WTC11 (cell line): ENCODE measurements around the gene FBH1. TPM values are rescaled to one million over a fixed set of nuclear protein-coding genes. Genes with fewer than 3 reads are reported as not detected.

Experiments used
- ATAC-seq: fragments of 200-7000 bp; cut with Tn5 transposase; 2 replicates; pipeline ENCODE4 v1.10.0; 2021; ENCODE audit warnings: mild to moderate bottlenecking, moderate library complexity
- CTCF ChIA-PET: fragments of 300-600 bp; sonication (Branson Sonifier 250); formaldehyde crosslinking; loops from one replicate; lab custom pipeline; 2021; ENCODE audit warnings: antibody characterized with exemption; lab: Charles Lee
- POLR2A ChIA-PET: fragments of 350-600 bp; sonication (Branson Sonifier 250); formaldehyde crosslinking; loops from one replicate; lab custom pipeline; 2021; ENCODE audit warnings: antibody characterized with exemption; lab: Charles Lee
- DNase-seq: peaks from one replicate; pipeline ENCODE4 v3.0.0; 2021; ENCODE audit warnings: low spot score
- H3K27ac Mint-ChIP-seq: 2 replicates; pipeline ENCODE4 v1.8.0; 2021; ENCODE audit warnings: mixed read lengths
- H3K27me3 Mint-ChIP-seq: 2 replicates; pipeline ENCODE4 v1.8.0; 2021; ENCODE audit warnings: low read depth, mild to moderate bottlenecking, moderate library complexity, mixed read lengths
- H3K36me3 Mint-ChIP-seq: 2 replicates; pipeline ENCODE4 v1.8.0; 2021; ENCODE audit warnings: mixed read lengths
- H3K4me1 Mint-ChIP-seq: 2 replicates; pipeline ENCODE4 v1.8.0; 2022; ENCODE audit warnings: mixed read lengths
- H3K4me3 Mint-ChIP-seq: 2 replicates; pipeline ENCODE4 v1.8.0; 2021; ENCODE audit warnings: mild to moderate bottlenecking, moderate library complexity, mixed read lengths
- H3K9me3 Mint-ChIP-seq: 2 replicates; pipeline ENCODE4 v1.8.0; 2021; ENCODE audit warnings: mixed read lengths
- CDX4 ChIP-seq: fragments of 250-450 bp; sonication (Bioruptor Pico); IDR thresholded peaks from 2 replicates; pipeline ENCODE4 v1.9.0; 2021; ENCODE audit warnings: moderate library complexity, mild to moderate bottlenecking, inconsistent platforms, borderline replicate concordance
- ESRRA ChIP-seq: sonication (generic); formaldehyde crosslinking; IDR thresholded peaks from 2 replicates; pipeline ENCODE4 v1.8.1; 2022; ENCODE audit warnings: mild to moderate bottlenecking, missing genetic modification reagents, borderline replicate concordance
- ETV6 ChIP-seq: sonication (generic); formaldehyde crosslinking; IDR thresholded peaks from 2 replicates; pipeline ENCODE4 v1.8.1; 2022; ENCODE audit warnings: mild to moderate bottlenecking, missing genetic modification reagents
- FOXJ3 ChIP-seq: sonication (generic); formaldehyde crosslinking; IDR thresholded peaks from 2 replicates; pipeline ENCODE4 v1.9.0; 2021; ENCODE audit warnings: missing genetic modification reagents, mild to moderate bottlenecking, borderline replicate concordance
- FOXK1 ChIP-seq: sonication (generic); formaldehyde crosslinking; IDR thresholded peaks from 2 replicates; pipeline ENCODE4 v1.8.0; 2022; ENCODE audit warnings: mild to moderate bottlenecking, moderate library complexity, missing genetic modification reagents
- JUN ChIP-seq: sonication (generic); formaldehyde crosslinking; IDR thresholded peaks from 2 replicates; pipeline ENCODE4 v1.8.0; 2023; ENCODE audit warnings: mild to moderate bottlenecking, missing genetic modification reagents
- KAT7 ChIP-seq: sonication (generic); formaldehyde crosslinking; IDR thresholded peaks from 2 replicates; pipeline ENCODE4 v1.8.1; 2023; ENCODE audit warnings: missing genetic modification reagents, mild to moderate bottlenecking, borderline replicate concordance
- NFE2L1 ChIP-seq: sonication (generic); formaldehyde crosslinking; IDR thresholded peaks from 2 replicates; pipeline ENCODE4 v1.8.1; 2023; ENCODE audit warnings: missing genetic modification reagents
- NR2C2 ChIP-seq: sonication (generic); formaldehyde crosslinking; IDR thresholded peaks from 2 replicates; pipeline ENCODE4 v1.8.0; 2022; ENCODE audit warnings: mild to moderate bottlenecking, missing genetic modification reagents
- PRRX2 ChIP-seq: fragments of 250-450 bp; sonication (Bioruptor Pico); IDR thresholded peaks from 2 replicates; pipeline ENCODE4 v1.8.0; 2021; ENCODE audit warnings: mild to moderate bottlenecking
- TEAD4 ChIP-seq: sonication (generic); formaldehyde crosslinking; IDR thresholded peaks from 2 replicates; pipeline ENCODE4 v1.8.0; 2022; ENCODE audit warnings: mild to moderate bottlenecking, missing genetic modification reagents
- ZNF425 ChIP-seq: fragments of 250-450 bp; sonication (Bioruptor Pico); conservative IDR thresholded peaks from 2 replicates; pipeline ENCODE4 v1.9.0; 2021; ENCODE audit warnings: mild to moderate bottlenecking
- total RNA-seq: library from RNA; stranded (reverse); gene quantifications from 3 replicates; pipeline ENCODE4 v1.2.3, GENCODE V29; 2021
- TF ChIP-seq, protein P1 (sequence below): fragments of 250-450 bp; sonication (Bioruptor Pico); IDR thresholded peaks from 2 replicates; pipeline ENCODE4 v1.9.0; 2021; ENCODE audit warnings: mild to moderate bottlenecking
- TF ChIP-seq, protein P2 (sequence below): sonication (generic); formaldehyde crosslinking; IDR thresholded peaks from 2 replicates; pipeline ENCODE4 v1.8.1; 2023; ENCODE audit warnings: mild to moderate bottlenecking, missing genetic modification reagents, moderate library complexity
- TF ChIP-seq, protein P3 (sequence below): sonication (generic); formaldehyde crosslinking; IDR thresholded peaks from 2 replicates; pipeline ENCODE4 v1.8.0; 2022; ENCODE audit warnings: mild to moderate bottlenecking, missing genetic modification reagents
- TF ChIP-seq, protein P4 (sequence below): sonication (generic); formaldehyde crosslinking; IDR thresholded peaks from 2 replicates; pipeline ENCODE4 v1.8.0; 2022; ENCODE audit warnings: mild to moderate bottlenecking, missing genetic modification reagents
- TF ChIP-seq, protein P5 (sequence below): sonication (generic); formaldehyde crosslinking; IDR thresholded peaks from 2 replicates; pipeline ENCODE4 v1.8.0; 2023; ENCODE audit warnings: missing genetic modification reagents

Gene FBH1
- total RNA-seq, 1 experiment from 2014 or later, result 66.8 TPM

- no peak for TF ChIP-seq ZNF425
- no peak for TF ChIP-seq NFE2L1 (CRISPR knock-in tag)
- TF ChIP-seq, protein P1, sequence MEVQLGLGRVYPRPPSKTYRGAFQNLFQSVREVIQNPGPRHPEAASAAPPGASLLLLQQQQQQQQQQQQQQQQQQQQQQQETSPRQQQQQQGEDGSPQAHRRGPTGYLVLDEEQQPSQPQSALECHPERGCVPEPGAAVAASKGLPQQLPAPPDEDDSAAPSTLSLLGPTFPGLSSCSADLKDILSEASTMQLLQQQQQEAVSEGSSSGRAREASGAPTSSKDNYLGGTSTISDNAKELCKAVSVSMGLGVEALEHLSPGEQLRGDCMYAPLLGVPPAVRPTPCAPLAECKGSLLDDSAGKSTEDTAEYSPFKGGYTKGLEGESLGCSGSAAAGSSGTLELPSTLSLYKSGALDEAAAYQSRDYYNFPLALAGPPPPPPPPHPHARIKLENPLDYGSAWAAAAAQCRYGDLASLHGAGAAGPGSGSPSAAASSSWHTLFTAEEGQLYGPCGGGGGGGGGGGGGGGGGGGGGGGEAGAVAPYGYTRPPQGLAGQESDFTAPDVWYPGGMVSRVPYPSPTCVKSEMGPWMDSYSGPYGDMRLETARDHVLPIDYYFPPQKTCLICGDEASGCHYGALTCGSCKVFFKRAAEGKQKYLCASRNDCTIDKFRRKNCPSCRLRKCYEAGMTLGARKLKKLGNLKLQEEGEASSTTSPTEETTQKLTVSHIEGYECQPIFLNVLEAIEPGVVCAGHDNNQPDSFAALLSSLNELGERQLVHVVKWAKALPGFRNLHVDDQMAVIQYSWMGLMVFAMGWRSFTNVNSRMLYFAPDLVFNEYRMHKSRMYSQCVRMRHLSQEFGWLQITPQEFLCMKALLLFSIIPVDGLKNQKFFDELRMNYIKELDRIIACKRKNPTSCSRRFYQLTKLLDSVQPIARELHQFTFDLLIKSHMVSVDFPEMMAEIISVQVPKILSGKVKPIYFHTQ (CRISPR knock-in tag), result no peak
- TF ChIP-seq, protein P2, sequence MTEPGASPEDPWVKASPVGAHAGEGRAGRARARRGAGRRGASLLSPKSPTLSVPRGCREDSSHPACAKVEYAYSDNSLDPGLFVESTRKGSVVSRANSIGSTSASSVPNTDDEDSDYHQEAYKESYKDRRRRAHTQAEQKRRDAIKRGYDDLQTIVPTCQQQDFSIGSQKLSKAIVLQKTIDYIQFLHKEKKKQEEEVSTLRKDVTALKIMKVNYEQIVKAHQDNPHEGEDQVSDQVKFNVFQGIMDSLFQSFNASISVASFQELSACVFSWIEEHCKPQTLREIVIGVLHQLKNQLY (CRISPR knock-in tag), result no peak
- TF ChIP-seq, protein P3, sequence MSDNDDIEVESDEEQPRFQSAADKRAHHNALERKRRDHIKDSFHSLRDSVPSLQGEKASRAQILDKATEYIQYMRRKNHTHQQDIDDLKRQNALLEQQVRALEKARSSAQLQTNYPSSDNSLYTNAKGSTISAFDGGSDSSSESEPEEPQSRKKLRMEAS (CRISPR knock-in tag), result no peak
- TF ChIP-seq ETV6 (CRISPR knock-in tag), result no peak
- TF ChIP-seq, protein P4, sequence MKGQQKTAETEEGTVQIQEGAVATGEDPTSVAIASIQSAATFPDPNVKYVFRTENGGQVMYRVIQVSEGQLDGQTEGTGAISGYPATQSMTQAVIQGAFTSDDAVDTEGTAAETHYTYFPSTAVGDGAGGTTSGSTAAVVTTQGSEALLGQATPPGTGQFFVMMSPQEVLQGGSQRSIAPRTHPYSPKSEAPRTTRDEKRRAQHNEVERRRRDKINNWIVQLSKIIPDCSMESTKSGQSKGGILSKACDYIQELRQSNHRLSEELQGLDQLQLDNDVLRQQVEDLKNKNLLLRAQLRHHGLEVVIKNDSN (CRISPR knock-in tag), result no peak
- no peak for TF ChIP-seq NR2C2
- TF ChIP-seq JUN (CRISPR knock-in tag), result no peak
- TF ChIP-seq FOXK1 (CRISPR knock-in tag), result no peak
- TF ChIP-seq PRRX2 (CRISPR knock-in tag), result no peak
- TF ChIP-seq, protein P5, sequence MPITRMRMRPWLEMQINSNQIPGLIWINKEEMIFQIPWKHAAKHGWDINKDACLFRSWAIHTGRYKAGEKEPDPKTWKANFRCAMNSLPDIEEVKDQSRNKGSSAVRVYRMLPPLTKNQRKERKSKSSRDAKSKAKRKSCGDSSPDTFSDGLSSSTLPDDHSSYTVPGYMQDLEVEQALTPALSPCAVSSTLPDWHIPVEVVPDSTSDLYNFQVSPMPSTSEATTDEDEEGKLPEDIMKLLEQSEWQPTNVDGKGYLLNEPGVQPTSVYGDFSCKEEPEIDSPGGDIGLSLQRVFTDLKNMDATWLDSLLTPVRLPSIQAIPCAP (CRISPR knock-in tag), result no peak
- TF ChIP-seq FOXJ3 (CRISPR knock-in tag), result no peak
Observed at GRCh38 chr10:5927306-5927705, 37.3 kb downstream of the FBH1 start (continued).

- no peak overlapping the region for H3K27ac Mint-ChIP-seq
- no peak overlapping the region for H3K4me3 Mint-ChIP-seq
- H3K9me3 Mint-ChIP-seq, result no peaks in the 10 kb centered on the region
- no peaks in the 10 kb centered on the region for H3K4me1 Mint-ChIP-seq
- H3K27me3 Mint-ChIP-seq, result no peaks in the 10 kb centered on the region
- H3K36me3 Mint-ChIP-seq, result peaks cover 69% of the 10 kb centered on the region
- no peak for ATAC-seq
- CTCF ChIA-PET, result no interaction called here
- TF ChIP-seq CDX4 (CRISPR knock-in tag) (no peak), KAT7 (CRISPR knock-in tag) (no peak), PRRX2 (CRISPR knock-in tag) (no peak), ESRRA (CRISPR knock-in tag) (no peak), TEAD4 (no peak)
- TF ChIP-seq, all 79 proteins: peak for 0
- POLR2A ChIA-PET, result no interaction called here
- DNase-seq, result no peak
Observed at GRCh38 chr10:5929442-5929841, 39.4 kb downstream of the FBH1 start.
